NCI-H526 (cell line): ENCODE results near the gene RPL5.

Experiments used
- DNase-seq, 2 experiments: peaks; one replicate each; lab custom pipeline; 2025; lab: John Stamatoyannopoulos, UW

The RPL5 gene

DNA sequence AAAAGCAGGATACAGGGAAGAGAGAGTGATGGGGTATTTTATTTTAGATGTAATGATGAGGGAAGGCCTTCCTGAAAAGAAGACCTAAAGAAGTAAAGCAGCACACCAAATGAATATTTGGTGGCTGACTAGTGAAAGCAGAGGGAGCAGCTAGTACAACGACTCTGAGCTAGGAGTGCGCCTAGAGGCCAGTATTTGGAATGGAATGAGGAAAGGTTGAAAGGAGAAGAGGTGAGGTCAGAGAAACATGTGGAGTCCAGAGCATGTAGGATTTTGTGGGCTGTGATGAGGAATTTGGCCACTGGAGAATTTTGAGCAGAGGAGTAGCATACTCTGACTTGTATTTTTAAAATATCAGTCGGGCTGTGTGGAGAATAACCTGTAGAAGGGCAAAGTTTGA is 11.8 kb upstream of the RPL5 start:
- DNase-seq: no peak

DNA sequence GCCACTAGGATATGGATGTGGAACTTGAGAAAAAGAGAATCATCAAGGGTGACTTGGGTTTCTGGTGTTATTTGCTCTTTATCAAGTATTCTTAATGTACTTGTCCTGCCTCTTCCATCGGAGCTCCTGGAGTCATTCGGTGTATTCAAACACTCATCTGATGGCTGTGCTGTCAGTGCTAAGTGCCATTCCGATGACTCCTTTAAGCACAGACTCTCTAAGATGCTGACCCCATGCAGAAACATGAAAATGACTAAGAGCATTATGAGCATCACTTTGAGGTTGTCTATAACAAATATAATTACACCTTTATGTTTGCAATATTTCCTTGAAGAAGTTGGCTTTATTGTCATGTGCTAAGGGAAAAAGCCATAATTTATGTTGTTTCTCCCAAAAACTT is 11.3 kb upstream of the RPL5 start:
- DNase-seq: no peak

DNA sequence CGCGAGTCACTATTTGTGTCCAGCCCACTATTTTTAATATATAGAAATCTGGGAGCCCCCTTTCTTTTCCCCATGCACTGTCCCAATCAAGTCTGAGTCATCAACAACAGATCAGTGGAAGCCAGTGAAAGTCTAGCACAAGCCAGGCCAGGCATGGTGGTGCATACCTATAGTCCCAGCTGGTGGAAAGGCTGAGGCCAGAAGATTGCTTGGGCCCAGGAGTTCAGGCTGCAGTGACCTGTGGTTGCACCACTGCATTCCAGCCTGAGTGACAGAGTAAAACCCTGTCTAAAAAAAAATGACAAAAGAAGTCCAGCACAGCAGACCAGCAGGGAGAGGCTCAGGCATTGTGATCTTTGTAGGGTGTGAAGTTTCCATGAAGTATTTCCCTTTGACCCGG is 9.0 kb upstream of the RPL5 start:
- no peak for DNase-seq

DNA sequence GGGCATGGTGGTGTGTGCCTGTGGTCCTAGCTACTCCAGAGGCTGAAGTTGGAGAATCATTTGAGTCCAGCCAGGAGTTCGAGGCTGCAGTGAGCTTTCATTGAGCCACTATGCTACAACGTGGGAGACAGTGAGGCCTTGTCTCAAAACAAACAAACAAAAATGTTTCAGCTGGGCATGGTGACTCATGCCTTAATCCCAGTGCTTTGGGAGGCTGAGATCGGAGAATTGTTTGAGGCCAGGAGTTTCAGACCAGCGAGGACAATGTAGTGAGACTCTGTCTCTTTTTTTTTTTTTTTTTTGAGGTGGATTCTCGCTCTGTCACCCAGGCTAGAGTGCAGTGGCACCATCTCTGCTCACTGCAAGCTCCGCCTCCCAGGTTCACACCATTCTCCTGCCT is 5.0 kb upstream of the RPL5 start:
- no peak for DNase-seq

DNA sequence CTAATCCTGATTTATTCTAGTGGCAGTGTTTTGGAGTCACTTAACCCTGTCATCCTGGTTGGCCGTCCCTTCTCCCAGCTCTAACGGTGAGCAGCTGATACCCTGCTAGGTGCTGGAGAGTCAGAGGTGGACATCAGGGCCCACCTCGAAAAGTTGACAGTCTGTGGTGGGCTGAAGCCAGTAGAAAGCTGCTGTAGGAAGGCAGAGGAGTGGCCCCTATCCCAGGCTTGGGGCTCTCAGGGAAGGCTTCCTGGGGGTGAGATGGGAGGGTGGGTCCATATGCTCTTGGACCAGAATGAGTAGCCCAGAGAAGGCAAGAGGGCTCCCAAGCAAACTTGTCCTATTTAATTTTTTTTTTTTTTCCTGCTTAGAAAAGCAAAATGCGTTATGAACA is 475 bp upstream of the RPL5 start:
- DNase-seq: no peak

DNA sequence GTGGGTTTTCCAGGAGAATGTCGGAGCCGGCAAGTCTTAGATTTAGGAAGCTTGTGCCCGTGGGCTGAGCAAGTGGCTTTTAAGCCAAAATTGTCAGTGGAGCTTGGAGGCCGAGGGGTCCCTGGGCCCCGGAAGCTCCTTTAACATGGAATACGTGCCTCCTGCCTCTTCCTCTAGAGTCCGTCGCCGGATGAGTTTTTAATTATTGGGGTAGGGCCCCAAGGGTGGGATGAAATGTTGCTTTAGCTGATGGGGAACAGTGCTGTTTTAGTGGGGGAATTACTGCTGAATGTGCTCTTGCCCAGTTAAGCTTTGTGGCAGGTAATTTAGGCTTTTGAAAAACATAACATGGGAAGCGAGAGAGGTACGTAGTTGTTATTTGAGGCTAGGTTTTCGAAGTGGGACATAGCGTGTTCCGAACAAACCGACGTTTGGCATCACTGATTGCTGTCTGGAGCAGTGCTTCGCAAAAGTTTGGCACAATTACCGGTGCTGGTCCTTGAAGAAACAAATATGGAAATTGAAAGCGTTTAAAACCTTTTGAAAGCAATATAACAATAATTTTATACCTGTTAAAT is 786 bp downstream of the RPL5 start:
- no peak for DNase-seq

DNA sequence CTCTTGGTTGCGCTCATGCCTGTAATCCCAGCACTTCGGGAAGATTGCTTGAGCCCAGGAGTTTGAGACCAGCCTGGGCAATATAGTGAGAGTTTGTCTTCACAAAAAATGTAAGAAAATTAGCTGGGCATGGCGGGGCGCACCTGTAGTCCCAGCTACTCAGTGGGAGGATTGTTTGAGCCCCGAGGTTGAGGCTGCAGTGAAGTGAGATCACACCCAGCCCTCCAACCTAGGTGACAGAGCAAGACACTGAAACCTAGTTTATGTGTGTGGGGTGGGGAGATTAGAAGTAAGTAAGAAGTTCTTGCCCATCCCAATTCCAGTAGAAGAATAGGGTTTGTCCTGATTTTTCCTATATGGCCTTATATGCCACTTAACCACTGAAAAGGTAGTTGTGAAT is 2.0 kb downstream of the RPL5 start:
- DNase-seq: no peak

DNA sequence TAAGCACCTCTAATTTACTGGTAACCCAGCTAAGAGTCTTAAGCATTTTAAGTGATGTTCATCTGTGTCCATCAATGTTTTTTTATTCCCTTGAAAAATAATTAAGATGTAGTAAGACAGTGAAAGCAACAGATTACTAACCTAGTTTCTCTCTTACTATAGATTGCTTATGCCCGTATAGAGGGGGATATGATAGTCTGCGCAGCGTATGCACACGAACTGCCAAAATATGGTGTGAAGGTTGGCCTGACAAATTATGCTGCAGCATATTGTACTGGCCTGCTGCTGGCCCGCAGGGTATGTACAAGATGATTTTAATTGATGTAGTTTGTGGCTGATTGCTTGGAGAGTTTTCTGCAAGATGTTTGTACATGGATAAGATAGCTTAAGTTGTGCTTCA is 2.8 kb downstream of the RPL5 start:
- DNase-seq: no peak

DNA sequence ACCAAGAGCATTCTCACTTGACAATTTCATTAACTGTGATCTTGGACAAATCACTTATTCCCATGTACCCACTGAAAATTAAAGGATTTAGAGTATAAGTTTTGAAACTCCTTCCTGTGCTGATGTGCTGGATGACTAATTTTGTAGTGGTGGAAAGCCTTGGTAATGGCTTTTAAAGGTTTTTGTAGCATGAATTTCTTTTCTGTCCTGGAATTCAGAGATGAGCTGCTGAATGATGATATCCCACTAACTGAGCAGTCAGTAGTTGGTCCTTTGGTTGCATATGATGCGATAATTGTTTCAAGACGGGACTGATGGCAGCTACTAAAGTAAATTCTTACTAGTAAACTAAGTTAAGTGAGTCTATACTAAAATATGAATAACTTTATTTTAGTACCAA is 5.2 kb downstream of the RPL5 start:
- DNase-seq: no peak

DNA sequence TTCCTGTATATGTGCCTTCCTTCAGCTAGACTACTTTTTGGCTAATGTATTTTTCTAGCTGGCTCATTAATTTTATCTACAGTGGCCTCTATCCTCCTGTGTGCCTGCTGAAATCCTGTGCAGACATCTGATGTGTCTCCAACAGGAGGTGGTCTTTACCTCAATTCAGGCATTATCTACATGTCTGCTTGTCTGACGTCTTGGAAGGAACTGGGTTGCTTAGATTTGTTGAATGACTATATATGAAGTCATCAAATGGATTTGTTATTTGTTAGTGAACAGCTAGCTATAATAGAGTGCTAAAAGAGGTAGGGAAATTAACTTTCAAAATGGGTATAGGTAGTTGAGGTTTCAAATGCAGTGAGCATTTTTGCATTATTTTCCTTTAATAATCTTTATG is 6.7 kb downstream of the RPL5 start:
- DNase-seq: no peak

DNA sequence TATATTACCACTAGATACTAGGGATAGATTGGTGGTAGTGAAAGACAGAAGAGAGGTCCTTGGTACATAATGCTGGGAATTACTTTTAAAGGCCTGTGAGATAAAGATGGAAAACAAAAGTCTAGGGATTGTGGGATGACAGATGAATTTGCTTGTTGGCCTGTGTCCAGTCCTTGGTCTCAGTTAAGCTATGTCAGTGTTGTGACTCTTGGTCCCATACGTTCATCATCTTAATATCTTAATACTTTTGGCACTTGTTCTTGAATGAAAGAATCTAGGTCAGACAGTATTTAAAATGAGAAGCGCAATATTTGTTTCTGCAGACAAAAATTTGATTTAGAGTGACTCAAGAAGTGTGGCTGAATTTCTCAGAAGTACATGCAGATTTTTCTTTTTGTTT is 7.6 kb downstream of the RPL5 start:
- no peak for DNase-seq

DNA sequence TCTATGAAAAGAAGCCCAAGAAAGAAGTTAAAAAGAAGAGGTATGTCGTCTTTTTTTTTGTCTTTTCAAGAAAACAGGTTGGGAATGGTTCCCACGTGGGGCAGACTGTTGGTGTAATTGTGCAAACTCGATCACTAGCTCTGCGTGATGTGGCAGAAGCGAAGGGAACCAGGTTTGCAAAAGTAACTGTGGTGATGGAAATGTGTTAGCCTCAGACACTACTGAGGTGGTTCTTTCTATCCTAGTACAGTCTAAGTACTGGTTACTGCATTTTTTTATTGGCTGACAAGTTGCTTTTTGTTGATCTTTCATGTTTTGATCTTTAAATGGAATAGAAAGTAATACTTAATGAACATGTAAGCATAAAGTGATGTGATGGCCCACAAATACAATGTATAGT is 8.8 kb downstream of the RPL5 start:
- DNase-seq: no peak

DNA sequence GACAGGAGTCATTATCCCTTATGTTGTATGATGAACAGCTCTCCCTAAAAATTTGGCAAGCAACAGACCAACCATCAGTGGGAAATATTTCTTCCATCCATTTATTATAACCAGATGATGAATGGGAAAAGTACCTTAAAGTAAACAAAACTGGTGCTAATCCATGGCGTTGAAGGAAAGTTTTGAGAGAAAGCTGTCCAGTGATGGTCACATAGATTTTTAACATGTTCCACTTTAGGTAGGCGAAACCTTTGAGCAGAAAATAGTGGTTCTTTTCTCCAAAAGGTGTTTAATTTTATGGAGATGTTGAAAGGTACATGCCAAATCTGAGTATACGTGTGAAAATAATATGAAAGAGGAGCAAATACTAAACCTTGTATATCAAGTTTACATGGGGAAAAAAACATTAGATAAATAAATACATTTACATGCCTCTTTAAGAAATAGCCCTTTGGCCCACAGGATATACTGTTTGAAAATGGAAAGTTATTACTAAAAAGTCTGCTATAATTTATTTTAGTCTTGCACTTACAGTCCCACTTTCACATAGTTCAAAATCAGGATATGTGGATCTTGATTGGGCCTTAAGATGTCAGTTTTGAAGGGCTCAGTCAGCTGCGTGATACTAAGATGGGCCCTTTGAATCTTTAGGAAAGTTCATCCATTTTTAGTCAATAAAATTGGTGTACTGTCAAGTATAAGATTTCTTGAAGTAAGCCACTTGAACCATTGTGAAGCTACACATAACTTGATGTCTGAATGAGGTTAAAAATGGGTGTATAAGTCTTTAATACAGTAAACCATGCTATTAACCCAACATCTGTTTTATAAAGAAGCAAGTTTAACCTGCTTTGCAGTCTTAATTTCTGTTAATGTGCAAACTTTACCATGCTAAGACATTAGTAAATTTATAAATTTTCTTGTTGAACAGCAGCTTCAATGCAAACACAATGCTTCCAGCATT is 10.5 kb downstream of the RPL5 start:
- no peak for DNase-seq

DNA sequence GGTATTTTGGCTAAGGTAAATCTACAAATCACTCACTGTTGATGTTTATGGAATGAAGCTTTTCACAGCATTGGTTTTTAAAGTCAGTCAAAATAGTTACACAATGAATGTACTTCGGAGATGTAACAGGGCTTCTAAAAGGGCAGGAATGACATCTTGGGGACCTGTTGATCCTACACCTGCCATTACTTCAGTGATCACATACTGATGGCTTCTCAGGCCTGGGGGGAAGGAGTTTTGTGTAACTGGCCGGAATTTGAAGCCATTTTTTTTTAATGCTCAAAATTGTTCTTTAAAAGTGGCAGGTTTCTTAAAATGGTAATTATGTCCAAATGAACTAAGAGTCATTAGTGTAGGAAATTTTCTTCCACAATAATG is 11.2 kb downstream of the RPL5 start:
- DNase-seq: no peak

DNA sequence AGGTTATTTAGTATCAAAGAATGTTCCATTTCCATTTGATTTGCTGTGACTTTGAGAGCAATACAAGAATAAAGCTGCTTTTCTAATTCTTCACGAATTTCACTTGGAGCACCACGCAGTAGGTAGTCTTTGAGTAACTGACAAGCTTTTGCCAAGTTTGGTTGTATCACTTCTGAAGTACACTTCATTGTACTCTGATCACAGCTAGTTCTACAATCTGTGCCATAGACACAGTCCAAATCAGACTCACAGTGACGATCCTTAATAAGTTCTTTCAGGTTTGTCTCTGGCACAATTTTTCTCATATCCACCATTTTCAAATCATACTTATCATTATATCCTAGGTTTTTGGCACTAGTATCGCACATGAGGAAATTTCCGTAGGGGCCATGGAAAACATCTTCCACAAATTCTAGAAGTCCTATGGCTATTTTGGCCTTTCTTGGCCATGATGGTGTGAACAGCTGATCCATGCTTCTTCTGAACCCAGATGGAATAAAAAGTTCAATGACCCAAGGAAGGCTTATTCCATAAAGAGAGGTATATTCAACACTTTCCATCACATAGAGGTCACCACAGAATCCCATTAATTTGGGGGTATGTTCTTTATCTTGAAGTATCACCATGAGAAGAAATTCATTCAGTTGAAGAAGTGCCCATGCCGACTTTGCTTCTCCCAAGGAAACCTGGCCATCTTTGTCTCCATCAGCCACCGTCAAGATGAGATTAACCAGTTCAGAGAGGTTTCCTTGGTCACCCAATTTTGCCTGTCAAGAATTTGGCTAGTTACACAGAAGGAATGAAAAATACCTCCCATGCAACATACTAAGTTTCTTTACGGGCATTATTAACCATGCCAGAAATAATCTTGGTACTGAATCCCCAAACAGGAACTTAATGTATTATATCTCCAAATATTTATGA is 11.9 kb downstream of the RPL5 start:
- no peak for DNase-seq

DNA sequence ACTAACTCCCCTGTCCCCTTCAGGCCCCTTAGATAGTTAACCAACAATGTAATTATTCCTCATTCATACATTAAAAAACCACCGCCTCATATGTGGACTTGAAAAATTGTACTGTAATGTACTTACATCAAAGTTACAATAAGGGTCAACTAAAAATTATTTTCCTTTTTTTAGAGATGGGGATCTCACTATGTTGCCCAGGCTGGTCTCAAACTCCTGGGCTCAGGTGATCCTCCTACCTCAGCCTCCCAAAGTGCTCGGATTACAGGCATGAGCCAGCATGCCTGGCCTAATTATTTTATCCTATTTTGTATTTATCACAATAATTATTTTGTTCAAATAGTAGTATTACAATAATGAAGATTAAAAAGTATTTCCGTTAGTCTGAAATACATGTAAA is 12.6 kb downstream of the RPL5 start:
- DNase-seq: no peak

DNA sequence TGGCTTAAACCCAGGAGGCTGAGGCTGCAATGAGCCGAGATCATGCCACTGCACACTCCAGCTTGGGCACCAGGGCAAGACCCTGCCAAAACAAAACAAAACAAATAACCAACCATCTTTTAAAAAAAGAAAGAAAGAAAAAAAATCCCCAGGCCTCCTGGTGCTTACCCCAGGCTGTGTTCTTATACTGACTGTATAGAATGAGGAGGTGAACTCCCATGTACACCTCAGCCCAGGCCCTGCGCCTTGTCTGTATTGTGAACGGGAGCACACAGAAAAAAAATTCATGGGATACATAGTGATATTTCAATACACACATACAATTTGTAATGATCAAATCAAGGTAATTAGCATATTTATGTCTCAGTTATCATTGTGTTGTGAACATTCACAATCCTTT is 14.1 kb downstream of the RPL5 start:
- no peak for DNase-seq

DNA sequence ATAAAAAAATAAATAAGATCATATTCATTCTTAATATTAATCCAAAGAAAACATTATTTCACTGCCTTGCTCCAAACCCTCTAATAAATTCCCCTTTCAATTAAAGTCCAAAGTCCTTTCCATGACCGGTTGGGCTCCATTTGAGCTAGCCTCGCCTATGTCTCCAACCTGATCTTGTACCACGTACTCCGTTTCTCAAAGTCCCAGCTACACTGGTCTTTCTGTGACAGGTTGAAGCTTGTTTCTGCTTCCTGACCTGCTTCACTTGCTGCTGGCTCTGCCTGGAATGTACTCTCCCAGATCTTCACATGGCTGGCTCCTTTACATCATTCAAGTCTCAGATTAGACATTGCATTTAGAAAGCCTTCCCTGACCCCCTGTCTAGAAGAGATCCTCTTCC is 16.4 kb downstream of the RPL5 start:
- no peak for DNase-seq

DNA sequence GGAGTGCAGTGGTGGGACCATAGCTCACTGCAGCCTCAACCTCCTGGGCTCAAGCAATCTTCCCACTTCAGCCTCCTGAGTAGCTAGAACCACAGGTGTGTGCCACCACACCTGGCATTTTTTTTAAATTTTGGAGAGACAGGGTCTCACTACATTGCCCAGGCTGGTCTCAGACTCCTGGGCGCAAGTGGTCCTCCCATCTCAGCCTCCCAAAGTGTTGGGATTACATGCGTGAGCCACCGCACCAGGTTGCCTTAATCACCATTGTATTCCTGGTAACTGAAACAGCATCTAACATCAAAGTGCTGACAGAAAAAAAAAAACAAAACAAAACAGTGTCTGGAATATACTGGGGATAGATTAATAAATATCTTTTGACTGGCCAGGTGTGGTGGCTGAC is 18.2 kb downstream of the RPL5 start:
- DNase-seq: no peak

DNA sequence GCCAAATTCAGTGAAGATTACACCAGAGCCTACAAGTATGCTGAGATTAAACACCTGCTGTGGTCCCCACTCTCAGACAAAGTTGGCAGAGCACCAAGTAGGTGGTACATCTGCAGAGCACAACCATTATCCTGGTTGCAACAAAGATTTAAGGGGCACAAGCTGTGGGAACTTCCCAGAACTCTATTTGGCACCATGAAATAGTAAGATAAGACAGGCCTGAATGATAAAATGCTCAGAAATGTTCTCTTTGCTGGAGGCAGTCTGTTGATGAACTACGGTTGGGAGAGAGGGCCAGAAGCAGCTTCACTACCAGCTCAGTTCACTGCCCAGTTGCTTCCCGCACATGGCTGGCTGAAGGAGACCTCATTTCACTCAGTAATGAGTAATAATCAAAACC is 19.9 kb downstream of the RPL5 start:
- no peak for DNase-seq

DNA sequence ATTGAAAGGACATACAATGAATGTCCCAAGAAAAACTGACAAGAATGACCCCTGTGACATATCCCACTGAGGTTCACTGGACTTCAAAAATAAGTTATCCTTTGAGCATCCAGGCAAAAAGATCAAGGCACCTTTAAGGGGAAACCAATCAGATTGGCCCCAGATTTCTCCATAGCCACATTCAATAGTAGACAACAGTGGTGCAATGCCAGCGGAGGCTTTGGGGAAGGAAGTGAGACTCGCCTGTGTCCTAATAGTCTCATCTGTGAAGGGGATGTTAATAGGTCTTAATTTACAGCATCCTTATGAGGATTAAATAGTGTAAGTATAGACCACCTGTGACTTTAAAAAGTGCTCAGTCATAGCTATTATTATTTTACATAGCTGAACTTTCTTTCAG is 21.5 kb downstream of the RPL5 start:
- no peak for DNase-seq

DNA sequence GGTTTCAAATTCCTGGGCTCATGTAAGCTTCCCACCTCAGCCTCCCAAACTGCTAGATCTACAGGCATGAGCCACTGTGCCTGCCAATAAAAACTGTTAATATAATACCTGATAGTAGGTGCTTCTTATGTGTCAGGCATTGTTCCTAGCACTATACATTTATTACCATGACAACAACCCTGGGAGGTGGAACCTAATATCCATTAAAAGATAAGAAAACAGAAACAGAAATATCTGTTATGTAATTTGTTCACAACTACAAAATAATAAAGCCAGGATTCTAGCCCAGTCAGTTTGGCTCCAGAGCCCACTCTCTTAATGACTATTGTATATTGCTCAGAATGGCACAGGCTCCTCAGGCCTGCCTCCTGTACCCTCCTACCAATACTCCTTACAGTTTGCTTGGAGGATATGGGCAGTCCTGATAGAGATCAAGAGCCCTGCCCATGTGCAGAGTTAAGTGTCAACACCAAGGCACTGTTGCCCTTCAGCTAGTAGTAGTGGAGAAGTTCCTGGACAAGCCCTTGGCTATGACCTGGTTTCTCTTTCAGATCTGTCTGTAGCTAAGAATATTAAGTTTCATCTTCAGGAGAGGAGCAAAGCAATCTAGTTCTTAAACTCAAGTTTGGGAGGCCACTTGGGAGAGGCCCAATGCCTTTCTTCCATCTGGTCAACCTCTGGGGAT is 22.4 kb downstream of the RPL5 start:
- no peak for DNase-seq
